ENCODE measurements around the gene POU3F2.

POU3F2 gene

GRCh38 chr6:98839781-98840361 is 5.5 kb downstream of the POU3F2 start:
- Histone ChIP-seq H3K79me2 (ENCODE audit: control insufficient read depth, low read length) (no peaks in the 10 kb centered on the region), H3K27ac (ENCODE audit: low read depth, low read length) (no peak overlapping the region), H3K4me2 (ENCODE audit: low read length) (no peak overlapping the region), H3K9me2 (replicated peaks; ENCODE audit: control insufficient read depth, low read length) (no peaks in the 10 kb centered on the region), H3K4me3 (ENCODE audit: low read length) (no peak overlapping the region), H3K36me3 (ENCODE audit: control insufficient read depth, low read length) (no peaks in the 10 kb centered on the region), H3F3A (ENCODE audit: control insufficient read depth, insufficient read depth) (no peaks in the 10 kb centered on the region), H3K4me1 (ENCODE audit: control insufficient read depth, low read length) (no peaks in the 10 kb centered on the region), H3K27me3 (ENCODE audit: control insufficient read depth, low read length) (peaks cover 76% of the 10 kb centered on the region), H4K20me1 (ENCODE audit: control insufficient read depth, insufficient read depth, low read depth, low read length) (no peaks in the 10 kb centered on the region), H3K9me3 (ENCODE audit: control insufficient read depth, insufficient read depth, low read length) (no peaks in the 10 kb centered on the region)
- TF ChIP-seq CTCF (IDR thresholded peaks at IDR 0.05; ENCODE audit: low read depth, low read length, poor library complexity, severe bottlenecking) = no peak
- TF ChIP-seq EZH2phosphoT487 (IDR thresholded peaks at IDR 0.05; ENCODE audit: borderline replicate concordance, low read length) = no peak

GRCh38 chr6:98840385-98840784 is 6.0 kb downstream of the POU3F2 start:
- Histone ChIP-seq H3K4me3 (ENCODE audit: low read length) (no peak overlapping the region), H3K27ac (ENCODE audit: low read depth, low read length) (no peak overlapping the region), H3K27me3 (ENCODE audit: control insufficient read depth, low read length) (peaks cover 81% of the 10 kb centered on the region), H3K9me2 (replicated peaks; ENCODE audit: control insufficient read depth, low read length) (no peaks in the 10 kb centered on the region), H3F3A (ENCODE audit: control insufficient read depth, insufficient read depth) (no peaks in the 10 kb centered on the region), H3K36me3 (ENCODE audit: control insufficient read depth, low read length) (no peaks in the 10 kb centered on the region), H4K20me1 (ENCODE audit: control insufficient read depth, insufficient read depth, low read depth, low read length) (no peaks in the 10 kb centered on the region), H3K79me2 (ENCODE audit: control insufficient read depth, low read length) (no peaks in the 10 kb centered on the region), H3K4me1 (ENCODE audit: control insufficient read depth, low read length) (peaks cover 3% of the 10 kb centered on the region), H3K9me3 (ENCODE audit: control insufficient read depth, insufficient read depth, low read length) (no peaks in the 10 kb centered on the region), H3K4me2 (ENCODE audit: low read length) (no peak overlapping the region)
- no peak for TF ChIP-seq EZH2phosphoT487 (IDR thresholded peaks at IDR 0.05; ENCODE audit: borderline replicate concordance, low read length)
- TF ChIP-seq CTCF (IDR thresholded peaks at IDR 0.05; ENCODE audit: low read depth, low read length, poor library complexity, severe bottlenecking) = no peak

GRCh38 chr6:98840996-98841513 is 6.7 kb downstream of the POU3F2 start:
- Histone ChIP-seq H3K79me2 (ENCODE audit: control insufficient read depth, low read length) (no peaks in the 10 kb centered on the region), H3K4me2 (ENCODE audit: low read length) (no peak overlapping the region), H3K9me3 (ENCODE audit: control insufficient read depth, insufficient read depth, low read length) (no peaks in the 10 kb centered on the region), H3K36me3 (ENCODE audit: control insufficient read depth, low read length) (no peaks in the 10 kb centered on the region), H3F3A (ENCODE audit: control insufficient read depth, insufficient read depth) (no peaks in the 10 kb centered on the region), H4K20me1 (ENCODE audit: control insufficient read depth, insufficient read depth, low read depth, low read length) (0 out of 2 replicates have a peak, but pooled peaks cover 2% of the 10 kb centered on the region), H3K9me2 (replicated peaks; ENCODE audit: control insufficient read depth, low read length) (no peaks in the 10 kb centered on the region), H3K27ac (ENCODE audit: low read depth, low read length) (no peak overlapping the region), H3K4me1 (ENCODE audit: control insufficient read depth, low read length) (peaks cover 5% of the 10 kb centered on the region), H3K4me3 (ENCODE audit: low read length) (no peak overlapping the region), H3K27me3 (ENCODE audit: control insufficient read depth, low read length) (peaks cover 84% of the 10 kb centered on the region)
- TF ChIP-seq EZH2phosphoT487 (IDR thresholded peaks at IDR 0.05; ENCODE audit: borderline replicate concordance, low read length) = no peak
- TF ChIP-seq CTCF (IDR thresholded peaks at IDR 0.05; ENCODE audit: low read depth, low read length, poor library complexity, severe bottlenecking) = no peak
